SU-DHL-6 (cell line): Measurements from ENCODE around the gene GOLGB1.

ENCODE experiments used
- EZH2phosphoT487 ChIP-seq: fragments of 200-600 bp; sonication (generic), shearing (Covaris generic); conservative IDR thresholded peaks from 2 replicates; pipeline ENCODE4 v1.6.1; 2018; ENCODE audit warnings: mild to moderate bottlenecking, antibody characterized with exemption, low read length, moderate library complexity, mixed read lengths
- TF ChIP-seq, protein P1 (sequence below): fragments of 200-600 bp; sonication (generic); IDR thresholded peaks from one replicate; pipeline ENCODE4 v1.5.1; 2017; ENCODE audit warnings: antibody characterized with exemption, mild to moderate bottlenecking, low read length, moderate library complexity; ENCODE audit not compliant: insufficient read depth, poor library complexity, severe bottlenecking

DNA sequence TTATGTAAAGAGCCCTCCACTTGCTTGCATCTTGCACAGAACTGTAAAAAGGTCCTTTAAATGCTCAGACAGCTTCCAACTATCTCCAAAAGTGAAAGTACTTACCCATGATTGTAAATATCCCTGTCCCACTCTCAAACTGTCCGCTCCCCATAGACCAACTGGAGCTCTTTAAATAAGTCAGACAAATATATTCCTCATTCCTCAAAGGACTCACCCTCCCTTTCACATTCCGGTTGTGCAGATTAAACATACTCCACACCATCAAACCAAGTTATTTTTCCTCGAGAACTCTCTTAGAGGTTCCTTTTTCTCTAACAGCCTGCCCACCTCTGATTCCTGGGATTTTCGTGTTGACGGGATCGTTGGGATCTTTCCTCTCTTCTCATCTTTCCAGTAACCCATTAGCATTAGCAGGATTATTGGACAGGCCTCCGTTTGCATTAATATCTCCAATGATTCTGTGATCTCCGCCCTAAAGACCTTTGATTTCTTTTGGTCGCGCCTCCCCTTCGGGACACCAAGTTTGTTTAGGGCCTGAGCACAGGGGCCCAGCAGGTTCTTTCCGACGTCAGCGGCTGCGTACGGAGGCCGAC lies 763 bp downstream of the GOLGB1 start:
- TF ChIP-seq, protein P1, sequence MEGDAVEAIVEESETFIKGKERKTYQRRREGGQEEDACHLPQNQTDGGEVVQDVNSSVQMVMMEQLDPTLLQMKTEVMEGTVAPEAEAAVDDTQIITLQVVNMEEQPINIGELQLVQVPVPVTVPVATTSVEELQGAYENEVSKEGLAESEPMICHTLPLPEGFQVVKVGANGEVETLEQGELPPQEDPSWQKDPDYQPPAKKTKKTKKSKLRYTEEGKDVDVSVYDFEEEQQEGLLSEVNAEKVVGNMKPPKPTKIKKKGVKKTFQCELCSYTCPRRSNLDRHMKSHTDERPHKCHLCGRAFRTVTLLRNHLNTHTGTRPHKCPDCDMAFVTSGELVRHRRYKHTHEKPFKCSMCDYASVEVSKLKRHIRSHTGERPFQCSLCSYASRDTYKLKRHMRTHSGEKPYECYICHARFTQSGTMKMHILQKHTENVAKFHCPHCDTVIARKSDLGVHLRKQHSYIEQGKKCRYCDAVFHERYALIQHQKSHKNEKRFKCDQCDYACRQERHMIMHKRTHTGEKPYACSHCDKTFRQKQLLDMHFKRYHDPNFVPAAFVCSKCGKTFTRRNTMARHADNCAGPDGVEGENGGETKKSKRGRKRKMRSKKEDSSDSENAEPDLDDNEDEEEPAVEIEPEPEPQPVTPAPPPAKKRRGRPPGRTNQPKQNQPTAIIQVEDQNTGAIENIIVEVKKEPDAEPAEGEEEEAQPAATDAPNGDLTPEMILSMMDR: no peak
- no peak for TF ChIP-seq EZH2phosphoT487
